Motor neuron (in vitro differentiated cells): ENCODE measurements around the gene SSTR5. TPM values are rescaled to one million over a fixed set of nuclear protein-coding genes. Genes with fewer than 3 reads are reported as not detected.
A peak's percentile ranks its signal among the peaks of the same experiment; 100 is the strongest.
"Not testable (repeated sequence)": the region's sequence is repeated elsewhere in the genome, so short reads cannot be mapped to it uniquely, and the experiment has no call there.

ENCODE experiments used
- ATAC-seq, 8 experiments: fragments of 200-7000 bp; cut with Tn5 transposase; replicated peaks in 6 of 8; 2 replicates each; pipeline ENCODE4 v1.8.0; 2021; ENCODE audit warnings: mild to moderate bottlenecking in 8 of 8, moderate library complexity in 8 of 8
- H3K27ac ChIP-seq, 2 donors: fragments of 250-450 bp; sonication (Bioruptor Pico); 2 replicates each; pipeline ENCODE4 v1.9.0; 2021; ENCODE audit warnings: antibody characterized with exemption in 2 of 2, mild to moderate bottlenecking in 2 of 2, moderate library complexity in 1 of 2
- H3K4me1 ChIP-seq, 2 donors: fragments of 250-450 bp; sonication (Bioruptor Pico); replicated peaks in 1 of 2; 2 replicates each; pipeline ENCODE4 v1.6.1; 2021; ENCODE audit warnings: antibody characterized with exemption in 2 of 2, mild to moderate bottlenecking in 2 of 2, moderate library complexity in 1 of 2
- H3K4me3 ChIP-seq, 5 donors: fragments of 250-450 bp; sonication (Bioruptor Pico); 2 replicates each; pipeline ENCODE4 v1.9.0; 2021; ENCODE audit warnings: antibody characterized with exemption in 5 of 5, mild to moderate bottlenecking in 5 of 5, moderate library complexity in 4 of 5
- WGBS, 10 experiments: fragments of 450-650 bp; shearing (Covaris generic); methylation state at CpG; one replicate each; pipeline ENCODE4 v1.0.0; 2022; 5-methylcytosine and 5-hydroxymethylcytosine counted together
- in situ Hi-C, 9 experiments: fragments of 400-800 bp; cut with MboI; loops; one replicate each; pipeline ENCODE4 v1.15.0; 2021; ENCODE audit warnings: low sequenced_read_pairs in 9 of 9, low pct_unique_long_range_greater_than_20kb in 2 of 9; ENCODE audit not compliant: unreplicated experiment in 9 of 9
- total RNA-seq, 8 experiments: library from RNA; unstranded; fragments of 300-600 nt; gene quantifications; 2 replicates each; pipeline versions ENCODE4 v1.2.3 to v1.2.4, GENCODE V29; 2022

SSTR5 gene
- total RNA-seq, result under 1 TPM in 2 of 8 experiments, not detected in 6; 0.47 to 0.52 TPM

DNA sequence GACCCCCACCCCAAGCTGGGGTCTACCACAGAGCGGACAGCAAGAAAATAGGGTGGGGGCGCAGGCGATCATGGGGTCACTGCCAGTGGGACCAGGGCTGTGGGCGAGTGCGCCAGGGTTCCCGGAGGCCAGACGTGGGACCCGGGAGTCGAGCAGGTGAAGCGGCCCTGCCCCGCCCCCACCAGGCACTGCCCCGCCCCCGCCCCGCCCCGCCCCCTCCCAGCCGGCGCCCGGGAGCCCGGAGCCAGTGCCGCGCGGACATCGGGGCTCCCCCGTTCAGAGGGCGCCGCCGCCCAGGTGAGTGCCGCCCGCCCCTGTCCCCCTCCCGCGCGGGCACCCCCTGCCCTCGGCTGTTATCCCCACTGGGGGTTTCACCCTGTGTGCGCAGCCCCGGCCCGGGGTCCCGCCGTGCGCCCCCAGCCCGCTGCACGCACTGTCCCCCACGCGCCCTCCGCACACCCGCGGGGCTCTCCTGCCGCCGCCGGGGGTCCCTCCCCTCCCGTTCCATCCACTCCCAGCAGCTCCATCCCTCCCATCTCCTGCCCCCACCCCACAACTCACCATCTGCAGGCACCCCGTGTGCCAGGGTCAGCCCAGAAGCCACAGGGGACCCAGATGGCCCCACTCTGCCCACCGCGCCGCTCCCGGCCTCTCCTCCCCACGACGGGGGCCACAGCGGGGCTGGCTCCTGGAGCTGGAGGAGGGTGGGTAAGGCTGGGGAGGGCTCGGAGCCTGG is at the start of gene SSTR5:
Gene SSTR5, plus strand, starts transcription at position 222 of the 736 bp plus-strand sequence. CDS start 6,122 bp downstream, outside the sequence.
- H3K4me1 ChIP-seq, result peaks cover 31 to 37% of the 10 kb centered on the region in 2 donors
- no CpG with 5 or more reads among the region's 59 CpGs for WGBS, 10 experiments
- no peak within 1 kb of the TSS for H3K27ac ChIP-seq
- H3K4me3 ChIP-seq, result no peak within 1 kb of the TSS
- peak in 2 of 8 experiments; percentile 12 to 18 for ATAC-seq
- in situ Hi-C loops, result loop anchor here in 7 of 9 experiments (10.0 to 25.0 kb wide), 3 partner anchors 258 to 360 kb away; partner anchors contain the start of genes GNG13 (in 5 of the 7), ANTKMT (in 1 of the 7), FBXL16 (in 1 of the 7) and METRN (in 1 of the 7)

DNA sequence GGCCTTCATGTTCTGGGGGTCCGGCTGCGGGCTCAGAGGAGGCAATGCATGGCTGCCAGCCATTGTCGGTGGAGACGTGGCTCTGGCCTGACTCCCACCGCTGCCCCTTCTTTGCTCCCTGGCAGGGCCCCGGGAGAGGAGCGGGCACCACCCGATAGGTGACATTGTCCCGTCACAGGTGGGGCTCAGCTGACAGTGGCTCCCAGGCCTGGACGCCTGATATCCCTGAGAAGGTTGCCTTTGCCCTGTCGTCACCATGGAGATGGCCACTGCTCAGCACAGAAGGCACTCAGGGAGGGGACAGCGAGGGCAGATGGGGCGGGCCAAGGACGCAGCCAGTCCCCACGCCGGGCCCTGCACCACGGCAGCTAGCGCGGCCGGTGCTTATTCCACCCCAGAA is 48.4 kb upstream of the SSTR5 start:
- no peak overlapping the region for H3K4me3 ChIP-seq
- peaks cover 63 to 64% of the 10 kb centered on the region in 2 donors for H3K4me1 ChIP-seq
- 54 to 94% methylated on average over 3 to 9 of the region's 20 CpGs; no CpG with 5 or more reads in 8 of the 10 experiments for WGBS, 10 experiments
- peak in 4 of 8 experiments; percentile 25 to 51 (median 31) for ATAC-seq
- no peak overlapping the region for H3K27ac ChIP-seq
- in situ Hi-C loops, result no loop called here

DNA sequence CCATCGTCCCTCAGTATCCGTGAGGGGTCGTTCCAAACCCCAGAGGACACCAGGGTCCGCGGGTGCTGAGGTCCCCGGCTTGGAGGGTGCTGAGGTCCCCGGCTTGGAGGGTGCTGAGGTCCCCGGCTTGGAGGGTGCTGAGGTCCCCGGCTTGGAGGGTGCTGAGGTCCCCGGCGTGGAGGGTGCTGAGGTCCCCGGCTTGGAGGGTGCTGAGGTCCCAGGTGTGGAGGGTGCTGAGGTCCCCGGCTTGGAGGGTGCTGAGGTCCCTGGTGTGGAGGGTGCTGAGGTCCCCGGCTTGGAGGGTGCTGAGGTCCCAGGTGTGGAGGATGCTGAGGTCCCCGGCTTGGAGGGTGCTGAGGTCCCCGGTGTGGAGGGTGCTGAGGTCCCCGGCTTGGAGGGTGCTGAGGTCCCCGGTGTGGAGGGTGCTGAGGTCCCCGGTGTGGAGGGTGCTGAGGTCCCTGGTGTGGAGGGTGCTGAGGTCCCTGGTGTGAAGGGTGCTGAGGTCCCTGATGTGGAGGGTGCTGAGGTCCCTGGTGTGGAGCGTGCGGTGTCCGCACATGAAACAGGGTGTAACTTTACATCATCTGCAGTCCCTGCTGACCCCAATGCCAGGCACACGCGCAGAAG is 47.3 kb upstream of the SSTR5 start:
- 47 to 100% (median 61%) methylated on average over 1 to 7 of the region's 24 CpGs; no CpG with 5 or more reads in 2 of the 10 experiments for WGBS, 10 experiments
- peaks cover 72 to 73% of the 10 kb centered on the region in 2 donors for H3K4me1 ChIP-seq

DNA sequence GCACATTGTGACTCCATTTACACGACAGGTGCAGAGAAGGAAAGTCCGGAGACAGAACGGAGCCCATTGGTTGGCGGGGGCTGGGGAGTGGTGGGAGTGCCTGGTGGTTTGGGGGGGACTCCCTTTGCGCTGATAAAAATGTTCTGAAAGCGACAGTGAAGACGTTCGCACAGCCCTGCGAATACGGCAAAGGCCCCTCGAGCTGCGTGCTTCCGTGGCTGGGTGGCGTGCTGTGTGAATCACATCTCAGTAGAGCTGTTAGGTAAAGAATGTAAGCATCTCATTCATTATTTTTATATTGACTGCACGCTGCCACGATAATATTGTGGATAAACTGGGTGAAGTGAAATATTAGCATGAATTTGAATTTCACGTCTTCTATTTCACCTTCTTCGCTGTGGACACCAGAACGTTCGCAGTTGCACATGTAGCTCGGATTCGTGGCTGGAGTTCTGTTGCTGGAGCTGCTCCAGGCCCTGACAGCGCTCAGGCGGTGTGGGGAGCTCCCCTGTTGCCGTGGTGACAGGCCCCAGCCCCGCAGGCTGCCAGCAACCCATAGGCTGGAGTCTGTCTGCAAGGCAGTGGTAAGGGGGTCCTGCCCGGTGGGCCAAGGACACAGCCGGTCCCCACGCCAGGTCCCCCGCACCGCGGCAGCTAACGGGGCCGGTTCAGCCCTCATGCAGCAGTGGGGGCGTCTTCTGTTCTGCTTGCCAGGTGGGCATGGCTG is 46.3 kb upstream of the SSTR5 start:
- no peak overlapping the region for H3K4me3 ChIP-seq
- in situ Hi-C loops, result no loop called here
- whole genome bisulfite sequencing, 10 experiments, result 25 to 80% (median 57%) methylated on average over 1 to 17 of the region's 35 CpGs; no CpG with 5 or more reads in 3 of the 10 experiments
- no peak overlapping the region for H3K27ac ChIP-seq
- peaks cover 72 to 73% of the 10 kb centered on the region in 2 donors for H3K4me1 ChIP-seq
- ATAC-seq, result peak in 4 of 8 experiments; percentile 20 to 54 (median 41)

More for the DNA sequence above, 47.3 kb upstream of the SSTR5 start:
- ATAC-seq, in situ Hi-C loops, H3K27ac ChIP-seq, H3K4me3 ChIP-seq: not testable (repeated sequence)

DNA sequence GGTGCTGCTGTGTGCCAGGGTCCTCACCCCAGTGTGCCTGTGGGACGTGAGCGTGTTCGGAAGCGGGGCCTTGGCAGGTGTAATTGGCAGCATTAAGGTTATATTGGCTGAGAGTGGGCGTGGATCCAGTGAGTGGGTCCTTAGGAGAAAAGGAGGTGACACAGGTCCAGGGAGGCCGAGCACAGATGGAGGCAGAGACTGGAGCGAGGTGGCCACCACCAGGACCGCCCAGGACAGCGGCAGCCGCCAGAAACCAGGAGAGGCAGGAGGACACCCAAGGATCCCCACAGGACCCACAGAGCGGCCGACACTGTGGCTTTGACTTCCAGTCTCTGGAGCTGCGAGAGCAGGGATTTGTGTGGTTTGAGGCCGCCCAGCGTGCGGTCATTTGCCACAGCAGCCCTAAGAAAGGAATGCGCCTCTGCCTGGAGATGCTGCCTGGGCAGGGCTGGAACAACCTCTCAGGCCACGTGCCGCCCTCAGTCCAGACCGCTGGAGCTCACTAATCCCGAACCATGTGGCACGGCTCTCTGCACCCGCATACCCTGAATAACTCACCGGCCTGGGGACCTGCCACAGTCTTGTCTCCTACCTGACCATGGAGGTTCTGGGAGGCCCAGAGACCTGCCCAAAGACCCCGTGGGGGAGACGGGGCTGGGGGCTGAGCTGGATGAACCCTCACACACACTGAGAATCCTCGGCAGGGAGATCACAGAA is 45.6 kb upstream of the SSTR5 start:
- in situ Hi-C loops, result no loop called here
- Histone ChIP-seq H3K4me1 (peaks cover 64 to 67% of the 10 kb centered on the region in 2 donors), H3K27ac (no peak overlapping the region), H3K4me3 (no peak overlapping the region)
- WGBS, 10 experiments, result 90 to 100% (median 99%) methylated on average over 2 to 10 of the region's 27 CpGs; no CpG with 5 or more reads in 7 of the 10 experiments
- no peak for ATAC-seq

DNA sequence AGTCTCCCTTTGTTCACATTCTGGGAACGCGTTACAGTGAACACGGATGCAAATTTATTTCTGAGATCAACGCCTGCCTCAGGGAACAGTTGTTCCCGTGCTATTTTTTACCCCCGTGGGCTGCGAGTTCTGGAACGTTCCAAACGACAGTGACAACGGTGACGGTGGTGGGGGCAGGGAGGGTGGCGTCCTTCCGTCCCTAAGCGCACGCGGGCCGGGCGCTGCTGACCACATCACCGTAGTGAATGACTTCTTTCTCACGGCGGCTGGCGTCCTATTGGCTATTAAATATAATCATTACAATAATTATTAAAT is 45.1 kb upstream of the SSTR5 start:
- Histone ChIP-seq H3K4me3 (no peak overlapping the region), H3K27ac (no peak overlapping the region), H3K4me1 (peaks cover 59 to 62% of the 10 kb centered on the region in 2 donors)
- no peak for ATAC-seq
- in situ Hi-C loops, result no loop called here
- WGBS, 10 experiments, result 75 to 93% (median 89%) methylated on average over 3 to 10 of the region's 22 CpGs; no CpG with 5 or more reads in 5 of the 10 experiments

DNA sequence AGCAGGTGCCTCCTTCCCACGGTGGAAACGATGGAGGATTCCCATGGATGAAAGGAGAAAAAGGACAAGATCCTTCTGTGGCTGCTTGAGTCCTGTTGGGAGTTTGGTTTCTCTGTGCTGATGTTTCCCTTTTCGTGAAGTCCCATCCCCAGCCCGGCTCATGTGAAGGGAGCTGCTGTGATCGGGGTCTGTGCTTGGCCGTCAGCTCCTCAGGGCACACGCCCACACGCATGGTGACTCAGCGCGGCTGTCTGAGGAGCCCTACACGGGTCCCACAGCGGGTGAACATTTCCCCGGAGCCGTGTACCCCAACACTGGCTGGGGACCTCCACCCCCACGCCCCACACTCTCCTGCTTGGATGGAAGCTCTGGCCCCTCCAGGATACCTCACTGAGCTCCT is 44.5 kb upstream of the SSTR5 start:
- Histone ChIP-seq H3K27ac (no peak overlapping the region), H3K4me3 (no peak overlapping the region), H3K4me1 (peaks cover 58 to 59% of the 10 kb centered on the region in 2 donors)
- ATAC-seq, result no peak
- 71 to 80% methylated on average over 4 to 9 of the region's 15 CpGs; no CpG with 5 or more reads in 8 of the 10 experiments for WGBS, 10 experiments
- in situ Hi-C loops, result no loop called here

DNA sequence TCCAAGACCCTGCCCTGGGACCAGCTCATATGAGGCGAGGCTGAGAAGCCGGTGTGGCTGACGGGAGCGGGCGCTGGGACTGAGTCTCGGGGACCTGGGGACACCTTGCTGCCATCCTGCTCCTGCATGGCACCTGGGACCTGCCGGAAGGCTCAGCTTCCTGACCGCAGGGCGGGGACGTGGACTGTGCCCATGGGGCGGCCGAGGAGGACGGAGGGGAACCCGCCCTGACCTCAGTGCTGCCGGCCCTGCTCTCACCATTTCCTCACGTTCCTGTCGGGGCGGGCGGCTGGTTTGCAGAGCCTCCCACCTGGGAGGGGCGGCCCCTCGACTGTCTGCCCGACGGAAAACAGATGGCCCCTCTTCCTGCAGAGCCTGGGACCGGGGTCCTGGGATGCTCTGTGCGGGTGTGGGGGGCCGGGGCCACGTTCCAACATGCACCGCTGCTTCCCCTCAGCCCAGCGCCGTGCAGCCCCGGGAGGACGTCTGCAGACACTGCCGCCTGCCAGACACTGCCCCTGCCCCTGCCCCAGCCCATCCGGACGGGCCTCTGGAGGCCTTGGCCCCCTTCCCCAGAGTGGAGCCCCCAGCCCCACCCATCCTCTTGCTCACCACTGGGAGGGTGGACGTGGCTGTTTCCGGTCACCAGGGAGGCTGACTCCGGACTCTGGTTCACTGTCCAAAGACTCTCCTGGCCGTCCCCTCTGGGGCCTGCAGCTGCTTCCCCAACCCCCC is 43.9 kb upstream of the SSTR5 start:
- H3K4me3 ChIP-seq, result no peak overlapping the region
- WGBS, 10 experiments, result 0 to 27% (median 23%) methylated on average over 1 to 6 of the region's 39 CpGs; no CpG with 5 or more reads in 7 of the 10 experiments
- in situ Hi-C loops, result no loop called here
- peaks cover 57 to 58% of the 10 kb centered on the region in 2 donors for H3K4me1 ChIP-seq
- H3K27ac ChIP-seq, result no peak overlapping the region
- peak in 5 of 8 experiments; percentile 18 to 30 (median 27) for ATAC-seq

DNA sequence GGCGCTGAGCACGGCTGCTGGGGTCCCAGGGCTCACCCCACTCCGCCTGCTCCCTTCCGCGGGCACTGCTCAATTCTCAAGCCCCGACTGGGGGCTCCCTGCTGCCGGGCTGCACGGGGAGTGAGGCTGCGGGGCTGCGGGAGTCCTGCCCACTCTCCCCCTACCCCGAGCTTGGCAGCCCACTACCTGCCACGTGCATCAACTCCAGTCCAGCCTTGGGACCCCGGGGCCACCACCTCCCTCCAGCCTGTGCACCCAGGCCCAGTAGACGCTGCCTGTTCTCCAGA is 43.3 kb upstream of the SSTR5 start:
- 100% methylated on average over 1 of the region's 14 CpGs; no CpG with 5 or more reads in 9 of the 10 experiments for WGBS, 10 experiments
- Histone ChIP-seq H3K27ac (no peak overlapping the region), H3K4me1 (peaks cover 52 to 53% of the 10 kb centered on the region in 2 donors), H3K4me3 (no peak overlapping the region)
- ATAC-seq, result no peak
- in situ Hi-C loops, result no loop called here

DNA sequence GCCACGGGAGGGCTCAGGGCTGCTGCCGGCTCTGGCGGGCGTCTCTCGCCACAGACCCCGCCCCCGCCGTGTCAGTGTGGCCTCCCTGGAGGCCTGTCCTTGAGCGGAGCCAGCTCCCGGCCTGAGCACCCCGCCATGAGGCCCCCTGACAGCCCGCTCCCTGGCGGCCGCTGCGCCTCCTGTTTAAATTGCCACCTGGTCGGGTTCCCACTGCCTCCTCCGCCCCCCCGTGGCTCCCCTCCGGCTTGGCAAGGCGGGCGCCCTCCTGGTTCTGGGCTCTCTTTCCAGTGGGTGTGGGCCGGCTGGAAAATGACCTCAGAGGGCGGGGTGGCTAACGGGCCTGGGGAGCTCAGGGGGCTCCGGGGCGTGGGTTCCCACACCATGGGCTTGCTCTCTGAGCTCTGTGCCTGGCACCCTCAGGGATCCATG is 42.1 kb upstream of the SSTR5 start:
- peak; percentile 60 to 89 (median 79) for ATAC-seq
- no peak overlapping the region for H3K4me3 ChIP-seq
- in situ Hi-C loops, result no loop called here
- H3K27ac ChIP-seq, result peak overlapping the region in 1 of 2 donors; percentile 50
- 80% methylated on average over 1 of the region's 26 CpGs; no CpG with 5 or more reads in 9 of the 10 experiments for WGBS, 10 experiments
- peaks cover 49 to 50% of the 10 kb centered on the region in 2 donors for H3K4me1 ChIP-seq

DNA sequence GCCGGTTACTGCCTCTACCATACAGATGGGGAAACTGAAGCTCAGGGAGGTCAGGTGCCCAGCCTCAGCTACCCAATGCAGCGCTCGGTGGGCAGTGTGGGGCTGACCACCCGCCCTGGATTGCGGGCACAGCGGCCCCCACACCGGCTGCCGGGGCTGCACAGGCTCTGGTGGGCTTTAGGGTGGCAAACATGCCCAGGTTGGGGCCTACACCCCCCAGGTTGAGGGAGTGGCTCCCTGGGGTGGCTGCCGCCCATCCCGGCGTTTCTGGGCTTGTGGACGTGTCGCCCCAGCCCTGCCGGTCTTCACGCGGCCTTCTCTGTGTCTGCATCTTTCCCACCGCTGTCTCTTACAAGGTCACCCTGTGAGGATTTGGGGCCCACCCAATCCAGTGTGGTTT is 40.9 kb upstream of the SSTR5 start:
- in situ Hi-C loops, result no loop called here
- ATAC-seq, result no peak
- Histone ChIP-seq H3K4me1 (peaks cover 49 to 50% of the 10 kb centered on the region in 2 donors), H3K27ac (no peak overlapping the region), H3K4me3 (no peak overlapping the region)
- WGBS, 10 experiments, result 80 to 97% (median 92%) methylated on average over 3 to 6 of the region's 17 CpGs; no CpG with 5 or more reads in 7 of the 10 experiments

DNA sequence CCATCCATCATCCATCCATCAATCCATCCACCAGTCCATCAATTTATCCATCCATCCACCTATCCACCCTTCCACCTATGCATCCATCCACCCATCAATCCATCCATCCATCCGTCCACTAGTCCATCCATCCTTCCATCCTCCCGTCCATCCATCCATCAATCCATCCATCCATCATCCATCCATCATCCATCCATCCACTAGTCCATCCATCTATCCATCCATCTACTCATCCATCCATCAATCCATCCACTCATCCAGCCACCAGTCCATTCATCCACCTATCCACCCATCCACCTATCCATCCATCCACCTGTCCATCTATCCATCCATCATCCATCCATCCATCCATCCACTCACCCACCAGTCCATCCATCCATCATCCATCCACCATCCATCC is 39.9 kb upstream of the SSTR5 start:
- Histone ChIP-seq H3K4me3 (no peak overlapping the region), H3K4me1 (peaks cover 39 to 51% of the 10 kb centered on the region in 2 donors), H3K27ac (no peak overlapping the region)
- no peak for ATAC-seq
- in situ Hi-C loops, result no loop called here
- 18 to 100% (median 82%) methylated on average over 2 of the region's 2 CpGs for WGBS, 10 experiments
